PFSK-1 (cell line): ENCODE measurements around the gene UBE3B.

ENCODE experiments used
- FOXP2 ChIP-seq: optimal IDR thresholded peaks from 2 replicates; pipeline ENCODE3; 2011; ENCODE audit warnings: borderline replicate concordance, control low read depth, inconsistent platforms; ENCODE audit not compliant: insufficient read depth; ENCODE audit errors: extremely low read length, extremely low read depth
- POLR2AphosphoS5 ChIP-seq: IDR thresholded peaks from 2 replicates; pipeline ENCODE4 v1.6.1; 2012; ENCODE audit warnings: low read depth, mild to moderate bottlenecking, control low read depth, low read length, moderate library complexity
- REST ChIP-seq, 2 experiments: IDR thresholded peaks; 2 replicates each; pipeline versions ENCODE4 v1.6.1 to v1.8.0; 2011 to 2012; ENCODE audit warnings: low read depth in 2 of 2, low read length in 2 of 2, control low read depth in 1 of 2, inconsistent platforms in 1 of 2, mild to moderate bottlenecking in 1 of 2, moderate library complexity in 1 of 2; ENCODE audit not compliant: insufficient read depth in 1 of 2
- SIN3A ChIP-seq: IDR thresholded peaks from 2 replicates; pipeline ENCODE4 v1.6.1; 2012; ENCODE audit warnings: mild to moderate bottlenecking, low read length, moderate library complexity, borderline replicate concordance; ENCODE audit not compliant: insufficient read depth
- TAF1 ChIP-seq: IDR thresholded peaks from 2 replicates; pipeline ENCODE4 v1.6.1; 2012; ENCODE audit warnings: low read length, control low read depth, borderline replicate concordance; ENCODE audit not compliant: insufficient read depth

The UBE3B gene

GRCh38 chr12:109447482-109447881, 30.0 kb upstream of the UBE3B start:
- TF ChIP-seq TAF1, result no peak
- TF ChIP-seq FOXP2, result no peak
- no peak for TF ChIP-seq REST (IDR thresholded peaks at IDR 0.05; ENCODE audit: insufficient read depth in 1 of 2, low read depth in 2 of 2, low read length in 2 of 2)
- TF ChIP-seq POLR2AphosphoS5, result no peak
- no peak for TF ChIP-seq SIN3A

GRCh38 chr12:109448272-109448671, 29.2 kb upstream of the UBE3B start:
- TF ChIP-seq TAF1, result no peak
- TF ChIP-seq SIN3A, result no peak
- TF ChIP-seq POLR2AphosphoS5, result no peak
- TF ChIP-seq FOXP2, result no peak
- TF ChIP-seq REST (IDR thresholded peaks at IDR 0.05; ENCODE audit: insufficient read depth in 1 of 2, low read depth in 2 of 2, low read length in 2 of 2), result no peak

GRCh38 chr12:109448707-109449390, 28.6 kb upstream of the UBE3B start:
- TF ChIP-seq REST (IDR thresholded peaks at IDR 0.05; ENCODE audit: insufficient read depth in 1 of 2, low read depth in 2 of 2, low read length in 2 of 2) (no peak), SIN3A (no peak), FOXP2 (no peak), TAF1 (no peak), POLR2AphosphoS5 (no peak)

GRCh38 chr12:109449845-109450532, 27.4 kb upstream of the UBE3B start:
- TF ChIP-seq FOXP2 (no peak), REST (IDR thresholded peaks at IDR 0.05; ENCODE audit: insufficient read depth in 1 of 2, low read depth in 2 of 2, low read length in 2 of 2) (no peak), POLR2AphosphoS5 (no peak), TAF1 (no peak), SIN3A (no peak)
